NCI-H2029 (cell line): ENCODE results near the gene RPL11.
"Not testable (repeated sequence)": the region's sequence is repeated elsewhere in the genome, so short reads cannot be mapped to it uniquely, and the experiment has no call there.

Source experiments
- DNase-seq: peaks from one replicate; lab custom pipeline; 2025; lab: John Stamatoyannopoulos, UW

RPL11 gene

GRCh38 chr1:23685197-23685596, 6.4 kb upstream of the RPL11 start:
- not testable (repeated sequence) for DNase-seq

GRCh38 chr1:23687680-23688079, 3.9 kb upstream of the RPL11 start:
- not testable (repeated sequence) for DNase-seq

GRCh38 chr1:23688281-23688680, 3.3 kb upstream of the RPL11 start:
- DNase-seq, result not testable (repeated sequence)

- DNase-seq, result no peak
Observed at GRCh38 chr1:23692308-23692871, 784 bp downstream of the RPL11 start.

GRCh38 chr1:23693599-23693998, 2.0 kb downstream of the RPL11 start:
- DNase-seq, result no peak

- DNase-seq, result no peak
Observed at GRCh38 chr1:23694371-23694770, 2.8 kb downstream of the RPL11 start.

- no peak for DNase-seq
Observed at GRCh38 chr1:23695667-23696066, 4.1 kb downstream of the RPL11 start.

GRCh38 chr1:23696335-23696989, 4.9 kb downstream of the RPL11 start:
- no peak for DNase-seq

- DNase-seq, result no peak
Observed at GRCh38 chr1:23698466-23698865, 6.9 kb downstream of the RPL11 start.

GRCh38 chr1:23699280-23700179, 7.9 kb downstream of the RPL11 start:
- no peak for DNase-seq

- no peak for DNase-seq
Observed at GRCh38 chr1:23701310-23701709, 9.7 kb downstream of the RPL11 start.

- DNase-seq, result no peak
Observed at GRCh38 chr1:23701996-23702395, 10.4 kb downstream of the RPL11 start.

- DNase-seq, result no peak
Observed at GRCh38 chr1:23704834-23705495, 13.4 kb downstream of the RPL11 start.

GRCh38 chr1:23709229-23709628, 17.6 kb downstream of the RPL11 start:
- DNase-seq, result no peak

- no peak for DNase-seq
Observed at GRCh38 chr1:23718482-23718881, 26.9 kb downstream of the RPL11 start.

- DNase-seq, result peak; percentile 67
Observed at GRCh38 chr1:23719162-23719820, 27.7 kb downstream of the RPL11 start.

GRCh38 chr1:23720256-23720995, 28.8 kb downstream of the RPL11 start:
- DNase-seq, result no peak

- DNase-seq, result no peak
Observed at GRCh38 chr1:23722652-23723051, 31.0 kb downstream of the RPL11 start.

- DNase-seq, result no peak
Observed at GRCh38 chr1:23726686-23727085, 35.1 kb downstream of the RPL11 start.

- peak; percentile 51 for DNase-seq
Observed at GRCh38 chr1:23727362-23727811, 35.8 kb downstream of the RPL11 start.
